Measurements from ENCODE around the gene KLF6. TPM values are rescaled to one million over a fixed set of nuclear protein-coding genes. Genes with fewer than 3 reads are reported as not detected.

KLF6 gene
- total and polyA plus RNA-seq, 2 donors (not counting 1 experiment from before 2014, with no cell fraction given) = 175 to 921 TPM

GRCh38 chr10:3772361-3773171, 12.4 kb downstream of the KLF6 start:
- H3K27me3 ChIP-seq (replicated peaks in 1 of 4; ENCODE audit: control extremely low read depth in 1 of 4, control insufficient read depth in 3 of 4, insufficient read depth in 4 of 4, low read length in 3 of 4) = no peaks in the 10 kb centered on the region
- H3K4me2 ChIP-seq (replicated peaks; ENCODE audit: low read depth, low read length, poor library complexity, severe bottlenecking) = no peak overlapping the region
- H3K36me3 ChIP-seq (replicated peaks in 1 of 2; ENCODE audit: control extremely low read depth in 1 of 2, control insufficient read depth in 1 of 2, extremely low read depth in 1 of 2, insufficient read depth in 2 of 2, low read length in 1 of 2) = peaks cover 7 to 27% of the 10 kb centered on the region in 2 experiments
- H3K27ac ChIP-seq (ENCODE audit: low read length in 2 of 2) = no peak overlapping the region
- POLR2A ChIA-PET = interaction anchor here (1.4 kb wide), 1 partner anchor 12 kb away, joined by 5 read pairs; the partner anchor contains the start of gene KLF6
- H3K27me3 Mint-ChIP-seq = no peaks in the 10 kb centered on the region
- no peak overlapping the region for H3K9ac ChIP-seq (ENCODE audit: low read length)
- peaks cover 11% of the 10 kb centered on the region for H3K4me1 Mint-ChIP-seq
- CTCF ChIA-PET = interaction anchor here (0.6 kb wide), 1 partner anchor 11 kb away, joined by 3 read pairs; no protein-coding TSS in a partner anchor
- DNase-seq = peak; percentile 17
- intact Hi-C loops (cut with micrococcal nuclease) = no loop called here
- ATAC-seq (ENCODE audit: low read depth) = no peak
- TF ChIP-seq CTCF (IDR thresholded peaks at IDR 0.05) = no peak
- no peak for TF ChIP-seq EZH2 (IDR thresholded peaks at IDR 0.05; ENCODE audit: borderline replicate concordance, insufficient read depth, low read depth, low read length, poor library complexity, severe bottlenecking)
- no peaks in the 10 kb centered on the region for H3K79me2 ChIP-seq (ENCODE audit: control insufficient read depth, insufficient read depth, low read length)
- H3K4me3 ChIP-seq (ENCODE audit: control extremely low read depth in 1 of 5, extremely low read depth in 1 of 5, insufficient read depth in 1 of 5, low read depth in 2 of 5, low read length in 4 of 5) = no peak overlapping the region
- peaks cover 0 to 5% of the 10 kb centered on the region in 2 donors for H3K4me1 ChIP-seq (ENCODE audit: control insufficient read depth in 2 of 2, insufficient read depth in 2 of 2, low read length in 2 of 2)
- no peak overlapping the region for H2AFZ ChIP-seq (ENCODE audit: insufficient read depth, low read depth, low read length, poor library complexity, severe bottlenecking)
- WGBS (ENCODE audit: insufficient coverage) = 100% methylated on average over 7 of the region's 10 CpGs
- H3K9me3 Mint-ChIP-seq (ENCODE audit: insufficient read depth) = no peaks in the 10 kb centered on the region
- H3K4me3 Mint-ChIP-seq = no peak overlapping the region
- H4K20me1 ChIP-seq (ENCODE audit: control insufficient read depth, insufficient read depth, low read length, poor library complexity, severe bottlenecking) = peaks cover 22% of the 10 kb centered on the region
- H3K9me3 ChIP-seq (ENCODE audit: control extremely low read depth in 1 of 3, control insufficient read depth in 2 of 3, insufficient read depth in 1 of 3, low read length in 2 of 3) = peaks cover 0 to 3% (median 0%) of the 10 kb centered on the region in 3 donors
- H3K27ac Mint-ChIP-seq = no peak overlapping the region

- Histone ChIP-seq H3K4me3 (ENCODE audit: control extremely low read depth in 1 of 5, extremely low read depth in 1 of 5, insufficient read depth in 1 of 5, low read depth in 2 of 5, low read length in 4 of 5) (no peak overlapping the region), H4K20me1 (ENCODE audit: control insufficient read depth, insufficient read depth, low read length, poor library complexity, severe bottlenecking) (peaks cover 5% of the 10 kb centered on the region), H3K9me3 (ENCODE audit: control extremely low read depth in 1 of 3, control insufficient read depth in 2 of 3, insufficient read depth in 1 of 3, low read length in 2 of 3) (peaks cover 0 to 3% (median 0%) of the 10 kb centered on the region in 3 donors), H3K4me2 (replicated peaks; ENCODE audit: low read depth, low read length, poor library complexity, severe bottlenecking) (no peak overlapping the region), H2AFZ (ENCODE audit: insufficient read depth, low read depth, low read length, poor library complexity, severe bottlenecking) (no peak overlapping the region), H3K36me3 (replicated peaks in 1 of 2; ENCODE audit: control extremely low read depth in 1 of 2, control insufficient read depth in 1 of 2, extremely low read depth in 1 of 2, insufficient read depth in 2 of 2, low read length in 1 of 2) (peaks cover 7 to 10% of the 10 kb centered on the region in 2 experiments), H3K27me3 (replicated peaks in 1 of 4; ENCODE audit: control extremely low read depth in 1 of 4, control insufficient read depth in 3 of 4, insufficient read depth in 4 of 4, low read length in 3 of 4) (no peaks in the 10 kb centered on the region), H3K27ac (ENCODE audit: low read length in 2 of 2) (no peak overlapping the region), H3K4me1 (ENCODE audit: control insufficient read depth in 2 of 2, insufficient read depth in 2 of 2, low read length in 2 of 2) (peaks cover 0 to under 1% of the 10 kb centered on the region in 2 donors), H3K79me2 (ENCODE audit: control insufficient read depth, insufficient read depth, low read length) (no peaks in the 10 kb centered on the region), H3K9ac (ENCODE audit: low read length) (no peak overlapping the region)
- no peak for TF ChIP-seq EZH2 (IDR thresholded peaks at IDR 0.05; ENCODE audit: borderline replicate concordance, insufficient read depth, low read depth, low read length, poor library complexity, severe bottlenecking)
- no peak for TF ChIP-seq CTCF (IDR thresholded peaks at IDR 0.05)
- Mint-ChIP-seq H3K27ac (no peak overlapping the region), H3K4me1 (peaks cover 13% of the 10 kb centered on the region), H3K4me3 (no peak overlapping the region), H3K27me3 (no peaks in the 10 kb centered on the region), H3K9me3 (ENCODE audit: insufficient read depth) (no peaks in the 10 kb centered on the region)
- ATAC-seq (ENCODE audit: low read depth) = no peak
- POLR2A ChIA-PET = interaction anchor here (0.7 to 1.1 kb wide), 2 partner anchors 14 to 564 kb away, joined by 3 to 4 read pairs; no protein-coding TSS in a partner anchor
- WGBS (ENCODE audit: insufficient coverage) = 95% methylated on average over 5 of the region's 8 CpGs
- no peak for DNase-seq
- intact Hi-C loops (cut with micrococcal nuclease) = no loop called here
- CTCF ChIA-PET = interaction anchor here (1.0 kb wide), 1 partner anchor 14 kb away, joined by 4 read pairs; the partner anchor contains the start of gene KLF6
Measured at GRCh38 chr10:3770611-3771110, 14.3 kb downstream of the KLF6 start.
